ENCODE data around the gene CPVL. TPM values are rescaled to one million over a fixed set of nuclear protein-coding genes. Genes with fewer than 3 reads are reported as not detected.
"Not testable (repeated sequence)": the region's sequence is repeated elsewhere in the genome, so short reads cannot be mapped to it uniquely, and the experiment has no call there.

CPVL gene
- total and polyA plus RNA-seq, 2 donors (not counting 1 experiment from before 2014, with no cell fraction given) = 2.6 TPM; not detected in 1

GRCh38 chr7:29115130-29115687 is 31.1 kb downstream of the CPVL start:
- Histone ChIP-seq H3K27ac (ENCODE audit: low read length in 2 of 2) (no peak overlapping the region), H3K9me3 (ENCODE audit: control extremely low read depth in 1 of 3, control insufficient read depth in 2 of 3, insufficient read depth in 1 of 3, low read length in 2 of 3) (no peaks in the 10 kb centered on the region), H2AFZ (ENCODE audit: insufficient read depth, low read depth, low read length, poor library complexity, severe bottlenecking) (no peak overlapping the region), H3K27me3 (replicated peaks in 1 of 4; ENCODE audit: control extremely low read depth in 1 of 4, control insufficient read depth in 3 of 4, insufficient read depth in 4 of 4, low read length in 3 of 4) (peaks cover 0 to 3% (median 0%) of the 10 kb centered on the region in 4 experiments), H3K4me2 (replicated peaks; ENCODE audit: low read depth, low read length, poor library complexity, severe bottlenecking) (no peak overlapping the region), H4K20me1 (ENCODE audit: control insufficient read depth, insufficient read depth, low read length, poor library complexity, severe bottlenecking) (no peaks in the 10 kb centered on the region), H3K4me3 (ENCODE audit: control extremely low read depth in 1 of 5, extremely low read depth in 1 of 5, insufficient read depth in 1 of 5, low read depth in 2 of 5, low read length in 4 of 5) (no peak overlapping the region), H3K9ac (ENCODE audit: low read length) (no peak overlapping the region), H3K4me1 (ENCODE audit: control insufficient read depth in 2 of 2, insufficient read depth in 2 of 2, low read length in 2 of 2) (peaks cover 0 to 4% of the 10 kb centered on the region in 2 donors), H3K79me2 (ENCODE audit: control insufficient read depth, insufficient read depth, low read length) (no peaks in the 10 kb centered on the region), H3K36me3 (replicated peaks in 1 of 2; ENCODE audit: control extremely low read depth in 1 of 2, control insufficient read depth in 1 of 2, extremely low read depth in 1 of 2, insufficient read depth in 2 of 2, low read length in 1 of 2) (no peaks in the 10 kb centered on the region)
- H3K4me1 Mint-ChIP-seq = peaks cover 7% of the 10 kb centered on the region
- intact Hi-C loops (cut with micrococcal nuclease) = no loop called here
- H3K27ac Mint-ChIP-seq = no peak overlapping the region
- DNase-seq = no peak
- WGBS (ENCODE audit: insufficient coverage) = no CpG with 5 or more reads among the region's 2 CpGs
- CTCF ChIA-PET = no interaction called here
- TF ChIP-seq EZH2 (IDR thresholded peaks at IDR 0.05; ENCODE audit: borderline replicate concordance, insufficient read depth, low read depth, low read length, poor library complexity, severe bottlenecking) (no peak), CTCF (IDR thresholded peaks at IDR 0.05) (no peak)
- H3K27me3 Mint-ChIP-seq = peaks cover 35% of the 10 kb centered on the region
- POLR2A ChIA-PET = no interaction called here
- ATAC-seq (ENCODE audit: low read depth) = no peak
- no peak overlapping the region for H3K4me3 Mint-ChIP-seq
- peaks cover 4% of the 10 kb centered on the region for H3K9me3 Mint-ChIP-seq (ENCODE audit: insufficient read depth)

- H3K27ac ChIP-seq (ENCODE audit: low read length in 2 of 2); H2AFZ ChIP-seq (ENCODE audit: insufficient read depth, low read depth, low read length, poor library complexity, severe bottlenecking); H3K79me2 ChIP-seq (ENCODE audit: control insufficient read depth, insufficient read depth, low read length); H3K9me3 ChIP-seq (ENCODE audit: control extremely low read depth in 1 of 3, control insufficient read depth in 2 of 3, insufficient read depth in 1 of 3, low read length in 2 of 3); H4K20me1 ChIP-seq (ENCODE audit: control insufficient read depth, insufficient read depth, low read length, poor library complexity, severe bottlenecking); H3K27ac Mint-ChIP-seq; H3K9ac ChIP-seq (ENCODE audit: low read length); H3K4me3 Mint-ChIP-seq; H3K9me3 Mint-ChIP-seq (ENCODE audit: insufficient read depth); POLR2A ChIA-PET; H3K4me3 ChIP-seq (ENCODE audit: control extremely low read depth in 1 of 5, extremely low read depth in 1 of 5, insufficient read depth in 1 of 5, low read depth in 2 of 5, low read length in 4 of 5); ATAC-seq (ENCODE audit: low read depth); H3K4me1 ChIP-seq (ENCODE audit: control insufficient read depth in 2 of 2, insufficient read depth in 2 of 2, low read length in 2 of 2); H3K27me3 ChIP-seq (replicated peaks in 1 of 4; ENCODE audit: control extremely low read depth in 1 of 4, control insufficient read depth in 3 of 4, insufficient read depth in 4 of 4, low read length in 3 of 4); intact Hi-C loops (cut with micrococcal nuclease); DNase-seq; H3K36me3 ChIP-seq (replicated peaks in 1 of 2; ENCODE audit: control extremely low read depth in 1 of 2, control insufficient read depth in 1 of 2, extremely low read depth in 1 of 2, insufficient read depth in 2 of 2, low read length in 1 of 2); H3K4me2 ChIP-seq (replicated peaks; ENCODE audit: low read depth, low read length, poor library complexity, severe bottlenecking); H3K4me1 Mint-ChIP-seq: not testable (repeated sequence)
- CTCF ChIA-PET = interaction anchor here (0.8 kb wide), 1 partner anchor 76 kb away, joined by 3 read pairs; no protein-coding TSS in a partner anchor
- H3K27me3 Mint-ChIP-seq = peaks cover 39% of the 10 kb centered on the region
- WGBS (ENCODE audit: insufficient coverage) = 52% methylated on average over 2 of the region's 2 CpGs
Observed at GRCh38 chr7:29114266-29114665, 32.1 kb downstream of the CPVL start.

Data from B cell (primary cell).